ENCODE results near the gene BEX2.
"Not testable (repeated sequence)": the region's sequence is repeated elsewhere in the genome, so short reads cannot be mapped to it uniquely, and the experiment has no call there.

Gene BEX2

GRCh38 chrX:103310555-103311398 lies at the start of gene BEX2:
Gene BEX2, minus strand, starts transcription at chrX:103310990. Its CDS starts 1,014 bp downstream, at chrX:103309976.
- peak; percentile 86 for DNase-seq

GRCh38 chrX:103360092-103360491 lies 49.3 kb upstream of the BEX2 start:
- no peak for DNase-seq

GRCh38 chrX:103359605-103360004 lies 48.8 kb upstream of the BEX2 start:
- not testable (repeated sequence) for DNase-seq

GRCh38 chrX:103357871-103358270 lies 47.1 kb upstream of the BEX2 start:
- no peak for DNase-seq

- DNase-seq, result peak; percentile 32
These were observed 46.1 kb upstream of the BEX2 start for GRCh38 chrX:103356858-103357257.

GRCh38 chrX:103356130-103356798 lies 45.5 kb upstream of the BEX2 start, which contains the start of gene TCEAL9:
Gene TCEAL9, plus strand, starts transcription at chrX:103356506. Its CDS starts 1,179 bp downstream, at chrX:103357685.
- peak; percentile 69 for DNase-seq

GRCh38 chrX:103347682-103348397 lies 37.0 kb upstream of the BEX2 start:
- DNase-seq, result no peak

- DNase-seq, result no peak
These were observed 33.8 kb upstream of the BEX2 start for GRCh38 chrX:103344606-103345005.

GRCh38 chrX:103343105-103343504 lies 32.3 kb upstream of the BEX2 start:
- peak; percentile 12 for DNase-seq

GRCh38 chrX:103338663-103339062 lies 27.9 kb upstream of the BEX2 start:
- no peak for DNase-seq

- no peak for DNase-seq
These were observed 20.0 kb upstream of the BEX2 start for GRCh38 chrX:103330681-103331288.

GRCh38 chrX:103329991-103330390 lies 19.2 kb upstream of the BEX2 start, which contains the start of gene TCEAL7:
Gene TCEAL7, plus strand, starts transcription at chrX:103330239. Its CDS starts 1,165 bp downstream, at chrX:103331404.
- DNase-seq, result no peak

GRCh38 chrX:103311399-103311780 lies 600 bp upstream of the BEX2 start:
- DNase-seq, result no peak

GRCh38 chrX:103309860-103310554 lies 783 bp downstream of the BEX2 start:
- DNase-seq, result peak; percentile 19

GRCh38 chrX:103305666-103306065 lies 5.1 kb downstream of the BEX2 start:
- not testable (repeated sequence) for DNase-seq

- no peak for DNase-seq
These were observed 6.1 kb downstream of the BEX2 start for GRCh38 chrX:103304705-103305104.

- DNase-seq, result no peak
These were observed 17.7 kb downstream of the BEX2 start for GRCh38 chrX:103293118-103293517.

GRCh38 chrX:103279624-103280023 lies 31.2 kb downstream of the BEX2 start:
- DNase-seq, result no peak

GRCh38 chrX:103276581-103277002 lies 34.2 kb downstream of the BEX2 start, which contains the start of gene TCEAL5:
Gene TCEAL5, minus strand, starts transcription at chrX:103276750. Its CDS starts 2,187 bp downstream, at chrX:103274563.
- DNase-seq, result peak; percentile 67

- DNase-seq, result peak; percentile 26
These were observed 34.7 kb downstream of the BEX2 start for GRCh38 chrX:103275947-103276567.

GRCh38 chrX:103274284-103274683 lies 36.5 kb downstream of the BEX2 start:
- DNase-seq, result no peak
